HepG2 (cell line): ENCODE data around the gene ALDH3B1. TPM values are rescaled to one million over a fixed set of nuclear protein-coding genes. Genes with fewer than 3 reads are reported as not detected.

Source experiments
- ATAC-seq: fragments of 200-7000 bp; cut with Tn5 transposase; 3 replicates; pipeline ENCODE4 v1.9.1; 2020; ENCODE audit warnings: mild to moderate bottlenecking, moderate library complexity
- BruUV-seq: library from RNA; stranded (reverse); fragments of 400-500 nt; replicated peaks from 2 replicates; lab custom pipeline; 2021; lab: Mats Ljungman, UMichigan
- CTCF ChIA-PET: fragments of 300-600 bp; formaldehyde crosslinking; extraction: SDS; loops from one replicate; lab custom pipeline; 2021; ENCODE audit warnings: low total read pairs, inconsistent platforms, low intra/inter-chr PET ratio; lab: Yijun Ruan, JAX
- POLR2A ChIA-PET: fragments of 350-600 bp; sonication (Branson Sonifier 250); formaldehyde crosslinking; loops from one replicate; lab custom pipeline; 2020; ENCODE audit warnings: antibody characterized with exemption, inconsistent platforms; lab: Yijun Ruan, JAX
- DNase-seq: peaks from one replicate; pipeline ENCODE4 v3.0.0-alpha.2; 2015; ENCODE audit warnings: low spot score
- FAIRE-seq: peaks from 3 replicates; lab custom pipeline; 2011; peaks lifted over from hg19 to GRCh38; lab: Jason Lieb, UNC
- H2AFZ ChIP-seq: one replicate; pipeline ENCODE4 v1.6.1; 2011; ENCODE audit warnings: low read length, inconsistent platforms
- H3K27ac ChIP-seq: fragments of 300-600 bp; 3 replicates; pipeline ENCODE4 v1.8.0; 2011; ENCODE audit warnings: mixed run types, mild to moderate bottlenecking, mixed read lengths, low read length, inconsistent platforms; ENCODE audit not compliant: insufficient read depth; ENCODE audit errors: extremely low read length
- H3K27me3 ChIP-seq, 2 experiments: fragments of 200-600 bp in 1 of 2; 2 replicates in 1 of 2; 3 replicates in 1 of 2; pipeline versions ENCODE4 v1.6.0 to v1.8.0; 2011; ENCODE audit warnings: low read length in 2 of 2, mild to moderate bottlenecking in 2 of 2, moderate library complexity in 2 of 2, inconsistent platforms in 1 of 2; ENCODE audit not compliant: insufficient read depth in 2 of 2, control insufficient read depth in 1 of 2
- H3K36me3 ChIP-seq, 2 experiments: fragments of 200-600 bp in 1 of 2; replicated peaks in 1 of 2; 2 replicates in 1 of 2; 3 replicates in 1 of 2; pipeline versions ENCODE4 v1.5.1 to v1.8.0; 2011; ENCODE audit warnings: low read length in 2 of 2, inconsistent platforms in 1 of 2; ENCODE audit not compliant: insufficient read depth in 2 of 2, control insufficient read depth in 1 of 2
- H3K4me1 ChIP-seq: 2 replicates; pipeline ENCODE4 v1.5.1; 2012; ENCODE audit warnings: low read length, inconsistent platforms; ENCODE audit not compliant: insufficient read depth
- H3K4me2 ChIP-seq: 2 replicates; pipeline ENCODE4 v1.6.0; 2011; ENCODE audit warnings: low read depth, low read length, inconsistent platforms
- H3K4me3 ChIP-seq, 3 experiments: fragments of 200-600 bp in 1 of 3; sonication (generic), shearing (Covaris generic) in 1 of 3; replicated peaks in 1 of 3; 2 replicates each; pipeline ENCODE4 v1.5.1; 2011 to 2016; ENCODE audit warnings: low read length in 3 of 3, inconsistent platforms in 2 of 3, low read depth in 2 of 3, mild to moderate bottlenecking in 2 of 3, control low read depth in 1 of 3, mixed read lengths in 1 of 3; ENCODE audit not compliant: insufficient read depth in 1 of 3
- H3K79me2 ChIP-seq: one replicate; pipeline ENCODE4 v1.6.1; 2011; ENCODE audit warnings: low read length, inconsistent platforms; ENCODE audit not compliant: insufficient read depth
- H3K9ac ChIP-seq: 2 replicates; pipeline ENCODE4 v1.6.0; 2011; ENCODE audit warnings: mild to moderate bottlenecking, low read depth, low read length, inconsistent platforms; ENCODE audit not compliant: insufficient read depth
- H3K9me3 ChIP-seq: 2 replicates; pipeline ENCODE4 v1.5.1; 2012; ENCODE audit warnings: mild to moderate bottlenecking, low read length
- H4K20me1 ChIP-seq: 2 replicates; pipeline ENCODE4 v1.6.0; 2011; ENCODE audit warnings: inconsistent platforms, mild to moderate bottlenecking, low read length, moderate library complexity; ENCODE audit not compliant: insufficient read depth
- ZNF629 ChIP-seq: sonication (generic); formaldehyde crosslinking; conservative IDR thresholded peaks from 2 replicates; pipeline ENCODE4 v1.5.0; 2020; ENCODE audit warnings: missing genetic modification reagents
- WGBS: methylation state at CpG from one replicate; pipeline ENCODE4 v1.1.6; 2017; ENCODE audit warnings: low lambda C conversion rate; 5-methylcytosine and 5-hydroxymethylcytosine counted together
- in situ Hi-C: cut with HindIII; loops from 2 replicates; pipeline ENCODE4 v1.10.0; 2017; ENCODE audit warnings: low pct_unique_long_range_greater_than_20kb; ENCODE audit not compliant: extremely low pct_ligation_motif_present
- intact Hi-C: fragments of 100-400 bp; cut with micrococcal nuclease; formaldehyde crosslinking; loops from one replicate; pipeline ENCODE4 v1.10.0; 2022; ENCODE audit not compliant: unreplicated experiment
- polyA plus RNA-seq, 8 experiments: library from polyadenylated mRNA; depleted of rRNA in 3 of 8; stranded (reverse) in 7 of 8; unstranded in 1 of 8; fragments of >200 nt; fragmentation: Illumina TruSeq in 4 of 8; extraction: Trizol in 4 of 8; gene quantifications; 2 replicates each; pipeline versions ENCODE4 v1.2.1 to v1.2.3, GENCODE V29; 2011 to 2016; ENCODE audit warnings: low read depth in 4 of 8, missing spikeins in 1 of 8, mixed read lengths in 1 of 8; ENCODE audit not compliant: insufficient read depth in 1 of 8
- total RNA-seq, 5 experiments: library from RNA; depleted of rRNA; stranded (reverse); fragments of >200 nt; fragmentation: Illumina TruSeq; extraction: Trizol; gene quantifications; 2 replicates each; pipeline ENCODE4 v1.2.3, GENCODE V29; 2016; ENCODE audit warnings: low read depth in 1 of 5
- TF ChIP-seq, protein P1 (sequence below): sonication (generic); formaldehyde crosslinking; IDR thresholded peaks from 2 replicates; pipeline ENCODE4 v1.5.0; 2020; ENCODE audit warnings: mild to moderate bottlenecking, missing genetic modification reagents, borderline replicate concordance
- TF ChIP-seq, protein P2 (sequence below): IDR thresholded peaks from 2 replicates; pipeline ENCODE4 v1.6.1; 2016; ENCODE audit warnings: low read depth, borderline replicate concordance

The ALDH3B1 gene
- total and polyA plus RNA-seq, 2 of the 13 experiments (the other 11 are each of a cell fraction or from before 2014, with no cell fraction given), result 4.0 to 6.7 TPM

DNA sequence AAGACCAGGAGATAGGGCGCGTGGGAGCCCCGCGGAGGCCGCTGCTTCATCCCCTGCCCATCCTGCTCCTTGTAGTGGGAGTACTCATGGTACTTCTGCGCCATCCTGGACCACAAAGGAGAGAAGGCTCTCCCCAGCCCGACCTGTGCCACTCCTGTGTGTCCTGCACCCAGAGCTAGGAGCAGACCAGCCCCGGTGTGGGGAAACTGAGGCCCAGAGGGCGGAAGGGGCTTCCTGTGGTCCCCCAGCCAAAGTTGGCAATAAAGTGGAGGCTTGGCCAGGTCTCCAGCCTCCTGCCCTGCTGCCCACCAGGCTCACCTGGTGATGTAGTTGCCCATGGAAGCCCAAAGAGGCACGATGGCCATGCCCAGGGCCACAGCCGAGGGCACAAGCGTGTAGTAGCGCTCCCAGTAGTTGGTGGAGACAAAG is 10.9 kb upstream of the ALDH3B1 start (continued):
- TF ChIP-seq, protein P1, sequence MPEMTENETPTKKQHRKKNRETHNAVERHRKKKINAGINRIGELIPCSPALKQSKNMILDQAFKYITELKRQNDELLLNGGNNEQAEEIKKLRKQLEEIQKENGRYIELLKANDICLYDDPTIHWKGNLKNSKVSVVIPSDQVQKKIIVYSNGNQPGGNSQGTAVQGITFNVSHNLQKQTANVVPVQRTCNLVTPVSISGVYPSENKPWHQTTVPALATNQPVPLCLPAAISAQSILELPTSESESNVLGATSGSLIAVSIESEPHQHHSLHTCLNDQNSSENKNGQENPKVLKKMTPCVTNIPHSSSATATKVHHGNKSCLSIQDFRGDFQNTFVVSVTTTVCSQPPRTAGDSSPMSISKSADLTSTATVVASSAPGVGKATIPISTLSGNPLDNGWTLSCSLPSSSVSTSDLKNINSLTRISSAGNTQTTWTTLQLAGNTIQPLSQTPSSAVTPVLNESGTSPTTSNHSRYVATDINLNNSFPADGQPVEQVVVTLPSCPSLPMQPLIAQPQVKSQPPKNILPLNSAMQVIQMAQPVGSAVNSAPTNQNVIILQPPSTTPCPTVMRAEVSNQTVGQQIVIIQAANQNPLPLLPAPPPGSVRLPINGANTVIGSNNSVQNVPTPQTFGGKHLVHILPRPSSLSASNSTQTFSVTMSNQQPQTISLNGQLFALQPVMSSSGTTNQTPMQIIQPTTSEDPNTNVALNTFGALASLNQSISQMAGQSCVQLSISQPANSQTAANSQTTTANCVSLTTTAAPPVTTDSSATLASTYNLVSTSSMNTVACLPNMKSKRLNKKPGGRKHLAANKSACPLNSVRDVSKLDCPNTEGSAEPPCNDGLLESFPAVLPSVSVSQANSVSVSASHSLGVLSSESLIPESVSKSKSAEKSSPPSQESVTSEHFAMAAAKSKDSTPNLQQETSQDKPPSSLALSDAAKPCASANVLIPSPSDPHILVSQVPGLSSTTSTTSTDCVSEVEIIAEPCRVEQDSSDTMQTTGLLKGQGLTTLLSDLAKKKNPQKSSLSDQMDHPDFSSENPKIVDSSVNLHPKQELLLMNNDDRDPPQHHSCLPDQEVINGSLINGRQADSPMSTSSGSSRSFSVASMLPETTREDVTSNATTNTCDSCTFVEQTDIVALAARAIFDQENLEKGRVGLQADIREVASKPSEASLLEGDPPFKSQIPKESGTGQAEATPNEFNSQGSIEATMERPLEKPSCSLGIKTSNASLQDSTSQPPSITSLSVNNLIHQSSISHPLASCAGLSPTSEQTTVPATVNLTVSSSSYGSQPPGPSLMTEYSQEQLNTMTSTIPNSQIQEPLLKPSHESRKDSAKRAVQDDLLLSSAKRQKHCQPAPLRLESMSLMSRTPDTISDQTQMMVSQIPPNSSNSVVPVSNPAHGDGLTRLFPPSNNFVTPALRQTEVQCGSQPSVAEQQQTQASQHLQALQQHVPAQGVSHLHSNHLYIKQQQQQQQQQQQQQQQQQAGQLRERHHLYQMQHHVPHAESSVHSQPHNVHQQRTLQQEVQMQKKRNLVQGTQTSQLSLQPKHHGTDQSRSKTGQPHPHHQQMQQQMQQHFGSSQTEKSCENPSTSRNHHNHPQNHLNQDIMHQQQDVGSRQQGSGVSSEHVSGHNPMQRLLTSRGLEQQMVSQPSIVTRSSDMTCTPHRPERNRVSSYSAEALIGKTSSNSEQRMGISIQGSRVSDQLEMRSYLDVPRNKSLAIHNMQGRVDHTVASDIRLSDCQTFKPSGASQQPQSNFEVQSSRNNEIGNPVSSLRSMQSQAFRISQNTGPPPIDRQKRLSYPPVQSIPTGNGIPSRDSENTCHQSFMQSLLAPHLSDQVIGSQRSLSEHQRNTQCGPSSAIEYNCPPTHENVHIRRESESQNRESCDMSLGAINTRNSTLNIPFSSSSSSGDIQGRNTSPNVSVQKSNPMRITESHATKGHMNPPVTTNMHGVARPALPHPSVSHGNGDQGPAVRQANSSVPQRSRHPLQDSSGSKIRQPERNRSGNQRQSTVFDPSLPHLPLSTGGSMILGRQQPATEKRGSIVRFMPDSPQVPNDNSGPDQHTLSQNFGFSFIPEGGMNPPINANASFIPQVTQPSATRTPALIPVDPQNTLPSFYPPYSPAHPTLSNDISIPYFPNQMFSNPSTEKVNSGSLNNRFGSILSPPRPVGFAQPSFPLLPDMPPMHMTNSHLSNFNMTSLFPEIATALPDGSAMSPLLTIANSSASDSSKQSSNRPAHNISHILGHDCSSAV (CRISPR knock-in tag), result no peak

DNA sequence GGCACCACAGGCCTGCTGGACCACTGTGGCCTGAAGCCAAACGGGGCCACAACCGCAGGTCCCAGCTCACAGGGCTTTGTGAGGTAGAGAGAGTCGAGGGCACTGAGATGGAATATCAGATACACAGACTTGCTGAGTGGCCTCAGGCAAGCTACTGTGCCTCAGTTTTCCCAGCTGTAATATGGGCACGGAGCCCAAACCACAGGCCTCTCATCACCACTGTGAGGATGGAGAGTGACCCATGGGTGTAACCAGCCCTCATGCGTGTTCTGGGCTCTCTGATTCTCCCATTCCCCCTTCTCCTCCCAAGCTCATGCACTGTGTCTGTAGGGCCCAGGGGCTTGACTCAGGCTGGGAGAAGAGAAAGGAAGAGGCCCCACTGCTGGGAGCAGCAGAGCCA is 10.4 kb upstream of the ALDH3B1 start:
- H3K9ac ChIP-seq, result no peak overlapping the region
- no peaks in the 10 kb centered on the region for H4K20me1 ChIP-seq
- H3K36me3 ChIP-seq, result no peaks in the 10 kb centered on the region
- peak; percentile 81 for TF ChIP-seq ZNF629 (CRISPR knock-in tag)
- TF ChIP-seq, protein P2, sequence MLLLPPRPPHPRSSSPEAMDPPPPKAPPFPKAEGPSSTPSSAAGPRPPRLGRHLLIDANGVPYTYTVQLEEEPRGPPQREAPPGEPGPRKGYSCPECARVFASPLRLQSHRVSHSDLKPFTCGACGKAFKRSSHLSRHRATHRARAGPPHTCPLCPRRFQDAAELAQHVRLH (CRISPR knock-in tag), result no peak
- ATAC-seq, result no peak
- no peak for FAIRE-seq
- no peaks in the 10 kb centered on the region for H3K9me3 ChIP-seq
- no peak overlapping the region for H3K4me2 ChIP-seq
- H3K27me3 ChIP-seq, result no peaks in the 10 kb centered on the region
- 96% methylated on average over 4 of the region's 5 CpGs for WGBS
- H3K4me3 ChIP-seq, result no peak overlapping the region
- H3K27ac ChIP-seq, result no peak overlapping the region
- H2AFZ ChIP-seq, result no peak overlapping the region
- in situ Hi-C loops, result no loop called here
- CTCF ChIA-PET, result no interaction called here
- DNase-seq, result no peak
- BruUV-seq, result no TSS peak
- intact Hi-C loops, result no loop called here
- POLR2A ChIA-PET, result no interaction called here
- H3K4me1 ChIP-seq, result peaks cover 25% of the 10 kb centered on the region
- H3K79me2 ChIP-seq, result no peaks in the 10 kb centered on the region
